ENCODE results near the gene ARHGEF18.

DNA sequence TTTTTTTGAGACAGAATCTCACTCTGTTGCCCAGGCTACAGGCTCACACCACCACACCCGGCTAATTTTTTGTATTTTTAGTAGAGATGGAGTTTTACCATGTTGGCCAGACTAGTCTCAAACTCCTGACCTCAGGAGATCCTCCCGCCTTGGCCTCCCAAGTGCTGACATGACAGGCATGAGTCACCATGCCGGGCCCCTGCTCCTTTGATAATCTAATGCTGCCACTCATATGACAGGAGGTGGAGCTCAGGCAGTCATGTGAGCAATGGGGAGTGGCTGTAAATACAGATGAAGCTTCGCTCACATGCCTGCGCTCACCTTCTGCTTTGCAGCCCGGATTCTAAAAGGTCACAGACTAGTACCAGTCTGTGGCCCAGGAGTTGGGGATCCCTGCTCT lies 25.1 kb downstream of the ARHGEF18 start:
- TF ChIP-seq, protein P1, sequence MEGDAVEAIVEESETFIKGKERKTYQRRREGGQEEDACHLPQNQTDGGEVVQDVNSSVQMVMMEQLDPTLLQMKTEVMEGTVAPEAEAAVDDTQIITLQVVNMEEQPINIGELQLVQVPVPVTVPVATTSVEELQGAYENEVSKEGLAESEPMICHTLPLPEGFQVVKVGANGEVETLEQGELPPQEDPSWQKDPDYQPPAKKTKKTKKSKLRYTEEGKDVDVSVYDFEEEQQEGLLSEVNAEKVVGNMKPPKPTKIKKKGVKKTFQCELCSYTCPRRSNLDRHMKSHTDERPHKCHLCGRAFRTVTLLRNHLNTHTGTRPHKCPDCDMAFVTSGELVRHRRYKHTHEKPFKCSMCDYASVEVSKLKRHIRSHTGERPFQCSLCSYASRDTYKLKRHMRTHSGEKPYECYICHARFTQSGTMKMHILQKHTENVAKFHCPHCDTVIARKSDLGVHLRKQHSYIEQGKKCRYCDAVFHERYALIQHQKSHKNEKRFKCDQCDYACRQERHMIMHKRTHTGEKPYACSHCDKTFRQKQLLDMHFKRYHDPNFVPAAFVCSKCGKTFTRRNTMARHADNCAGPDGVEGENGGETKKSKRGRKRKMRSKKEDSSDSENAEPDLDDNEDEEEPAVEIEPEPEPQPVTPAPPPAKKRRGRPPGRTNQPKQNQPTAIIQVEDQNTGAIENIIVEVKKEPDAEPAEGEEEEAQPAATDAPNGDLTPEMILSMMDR (IDR thresholded peaks at IDR 0.05; ENCODE audit: low read depth, low read length): no peak
- TF ChIP-seq EZH2phosphoT487 (IDR thresholded peaks at IDR 0.05; ENCODE audit: low read depth): no peak

All from OCI-LY3 (cell line).